Ishikawa (cell line): ENCODE measurements around the gene CCNJL.

Source experiments
- CEBPB ChIP-seq: IDR thresholded peaks from 2 replicates; pipeline ENCODE4 v1.6.1; 2012
- CREB1 ChIP-seq: IDR thresholded peaks from 2 replicates; pipeline ENCODE4 v1.6.1; 2012; ENCODE audit warnings: low read depth
- EGR1 ChIP-seq: IDR thresholded peaks from 2 replicates; pipeline ENCODE4 v1.6.1; 2012
- EP300 ChIP-seq: IDR thresholded peaks from 2 replicates; pipeline ENCODE4 v1.6.1; 2012; ENCODE audit warnings: borderline replicate concordance
- FOXM1 ChIP-seq: IDR thresholded peaks from 2 replicates; pipeline ENCODE4 v1.6.1; 2012; ENCODE audit warnings: low read depth, borderline replicate concordance
- MAX ChIP-seq: IDR thresholded peaks from 2 replicates; pipeline ENCODE4 v1.6.1; 2012
- NFIC ChIP-seq: IDR thresholded peaks from 2 replicates; pipeline ENCODE4 v1.6.1; 2012
- RAD21 ChIP-seq: IDR thresholded peaks from 2 replicates; pipeline ENCODE4 v1.6.1; 2012; ENCODE audit warnings: low read depth
- TAF1 ChIP-seq: IDR thresholded peaks from 2 replicates; pipeline ENCODE4 v1.6.1; 2012; ENCODE audit warnings: low read depth, mild to moderate bottlenecking
- TCF12 ChIP-seq: IDR thresholded peaks from 2 replicates; pipeline ENCODE4 v1.6.1; 2012; ENCODE audit warnings: low read depth
- TEAD4 ChIP-seq: IDR thresholded peaks from 2 replicates; pipeline ENCODE4 v1.6.1; 2012
- YY1 ChIP-seq: IDR thresholded peaks from 2 replicates; pipeline ENCODE4 v1.6.1; 2012; ENCODE audit warnings: low read depth
- ZBTB7A ChIP-seq: IDR thresholded peaks from 2 replicates; pipeline ENCODE4 v1.6.1; 2012; ENCODE audit warnings: low read depth
- TF ChIP-seq, protein P1 (sequence below): IDR thresholded peaks from 2 replicates; pipeline ENCODE4 v1.6.1; 2012; ENCODE audit warnings: low read depth, mild to moderate bottlenecking
- TF ChIP-seq, protein P2 (sequence below): IDR thresholded peaks from 2 replicates; pipeline ENCODE4 v1.6.1; 2012

The CCNJL gene

DNA sequence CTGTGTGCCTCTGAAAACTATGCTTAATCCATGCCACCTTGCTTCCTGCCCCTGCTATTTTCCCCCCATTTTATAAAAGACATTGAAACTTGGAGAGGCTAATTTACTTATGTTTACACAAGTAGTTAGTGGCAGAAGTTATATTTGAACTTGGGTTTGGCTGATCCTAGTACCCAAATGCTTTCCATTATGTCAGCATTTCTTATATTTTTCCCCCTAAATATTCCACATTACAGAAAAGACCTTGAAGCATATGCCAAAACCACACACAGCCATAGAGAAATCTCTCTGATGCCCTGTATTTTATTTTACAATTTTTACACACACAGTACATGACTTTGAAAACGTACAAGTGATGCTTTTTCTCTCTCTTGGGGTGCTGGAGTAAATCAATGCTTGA is 46.9 kb upstream of the CCNJL start:
- TF ChIP-seq YY1 (no peak), FOXM1 (no peak), TEAD4 (no peak), CEBPB (no peak), EGR1 (no peak), ZBTB7A (no peak), TCF12 (no peak), RAD21 (no peak), MAX (no peak), TAF1 (no peak), NFIC (no peak), EP300 (no peak), CREB1 (no peak)
- TF ChIP-seq, protein P1, sequence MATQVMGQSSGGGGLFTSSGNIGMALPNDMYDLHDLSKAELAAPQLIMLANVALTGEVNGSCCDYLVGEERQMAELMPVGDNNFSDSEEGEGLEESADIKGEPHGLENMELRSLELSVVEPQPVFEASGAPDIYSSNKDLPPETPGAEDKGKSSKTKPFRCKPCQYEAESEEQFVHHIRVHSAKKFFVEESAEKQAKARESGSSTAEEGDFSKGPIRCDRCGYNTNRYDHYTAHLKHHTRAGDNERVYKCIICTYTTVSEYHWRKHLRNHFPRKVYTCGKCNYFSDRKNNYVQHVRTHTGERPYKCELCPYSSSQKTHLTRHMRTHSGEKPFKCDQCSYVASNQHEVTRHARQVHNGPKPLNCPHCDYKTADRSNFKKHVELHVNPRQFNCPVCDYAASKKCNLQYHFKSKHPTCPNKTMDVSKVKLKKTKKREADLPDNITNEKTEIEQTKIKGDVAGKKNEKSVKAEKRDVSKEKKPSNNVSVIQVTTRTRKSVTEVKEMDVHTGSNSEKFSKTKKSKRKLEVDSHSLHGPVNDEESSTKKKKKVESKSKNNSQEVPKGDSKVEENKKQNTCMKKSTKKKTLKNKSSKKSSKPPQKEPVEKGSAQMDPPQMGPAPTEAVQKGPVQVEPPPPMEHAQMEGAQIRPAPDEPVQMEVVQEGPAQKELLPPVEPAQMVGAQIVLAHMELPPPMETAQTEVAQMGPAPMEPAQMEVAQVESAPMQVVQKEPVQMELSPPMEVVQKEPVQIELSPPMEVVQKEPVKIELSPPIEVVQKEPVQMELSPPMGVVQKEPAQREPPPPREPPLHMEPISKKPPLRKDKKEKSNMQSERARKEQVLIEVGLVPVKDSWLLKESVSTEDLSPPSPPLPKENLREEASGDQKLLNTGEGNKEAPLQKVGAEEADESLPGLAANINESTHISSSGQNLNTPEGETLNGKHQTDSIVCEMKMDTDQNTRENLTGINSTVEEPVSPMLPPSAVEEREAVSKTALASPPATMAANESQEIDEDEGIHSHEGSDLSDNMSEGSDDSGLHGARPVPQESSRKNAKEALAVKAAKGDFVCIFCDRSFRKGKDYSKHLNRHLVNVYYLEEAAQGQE: no peak
- TF ChIP-seq, protein P2, sequence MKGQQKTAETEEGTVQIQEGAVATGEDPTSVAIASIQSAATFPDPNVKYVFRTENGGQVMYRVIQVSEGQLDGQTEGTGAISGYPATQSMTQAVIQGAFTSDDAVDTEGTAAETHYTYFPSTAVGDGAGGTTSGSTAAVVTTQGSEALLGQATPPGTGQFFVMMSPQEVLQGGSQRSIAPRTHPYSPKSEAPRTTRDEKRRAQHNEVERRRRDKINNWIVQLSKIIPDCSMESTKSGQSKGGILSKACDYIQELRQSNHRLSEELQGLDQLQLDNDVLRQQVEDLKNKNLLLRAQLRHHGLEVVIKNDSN: no peak

- TF ChIP-seq YY1 (no peak), CEBPB (no peak), ZBTB7A (no peak), CREB1 (no peak), EGR1 (no peak), TAF1 (no peak), TCF12 (no peak), NFIC (no peak), FOXM1 (no peak), RAD21 (no peak), MAX (no peak), EP300 (no peak), TEAD4 (no peak)
- TF ChIP-seq, protein P1: no peak
- TF ChIP-seq, protein P2: no peak
These were observed 45.6 kb upstream of the CCNJL start for GRCh38 chr5:160357861-160358411.

DNA sequence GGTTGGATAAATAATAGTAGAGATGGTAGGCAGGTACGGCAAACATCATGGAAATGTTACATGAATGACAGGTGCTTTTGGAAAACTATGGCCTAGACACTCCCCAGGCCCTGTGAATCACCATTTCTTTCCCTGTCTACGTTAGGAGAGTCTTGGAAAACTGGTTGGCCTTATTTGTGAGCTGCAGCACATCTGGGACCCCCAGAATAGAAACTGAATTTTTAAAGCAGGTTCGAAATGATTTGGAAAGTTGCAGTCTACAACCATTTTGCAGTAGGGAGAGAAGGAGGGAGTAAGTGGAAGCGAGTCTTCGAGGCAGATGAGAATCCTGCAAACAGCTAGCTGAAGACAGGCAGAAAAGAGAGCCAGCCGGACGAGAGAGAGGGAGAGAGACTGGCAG is 45.0 kb upstream of the CCNJL start:
- no peak for TF ChIP-seq TCF12
- no peak for TF ChIP-seq ZBTB7A
- no peak for TF ChIP-seq FOXM1
- no peak for TF ChIP-seq RAD21
- TF ChIP-seq, protein P1: no peak
- TF ChIP-seq TAF1: no peak
- TF ChIP-seq TEAD4: no peak
- TF ChIP-seq NFIC: no peak
- no peak for TF ChIP-seq CREB1
- TF ChIP-seq, protein P2: no peak
